Mesendoderm (in vitro differentiated cells): ENCODE measurements around the gene DPM2.

ENCODE experiments used
- DNase-seq: peaks from one replicate; pipeline ENCODE4 v3.0.0; 2013
- H2AK5ac ChIP-seq: 2 replicates; pipeline ENCODE4 v1.6.1; 2013; ENCODE audit warnings: low read length, inconsistent platforms
- H2BK120ac ChIP-seq: 2 replicates; pipeline ENCODE4 v1.6.1; 2013; ENCODE audit warnings: low read depth, mild to moderate bottlenecking, low read length, moderate library complexity, mixed read lengths
- H2BK15ac ChIP-seq: replicated peaks from 2 replicates; pipeline ENCODE4 v1.6.1; 2013; ENCODE audit warnings: low read depth, mild to moderate bottlenecking, moderate library complexity
- H2BK5ac ChIP-seq: 2 replicates; pipeline ENCODE4 v1.6.1; 2013; ENCODE audit warnings: low read length, inconsistent platforms
- H3K18ac ChIP-seq: 2 replicates; pipeline ENCODE4 v1.6.1; 2013; ENCODE audit warnings: mild to moderate bottlenecking, low read length, mixed read lengths
- H3K23ac ChIP-seq: one replicate; pipeline ENCODE4 v1.6.1; 2013; ENCODE audit warnings: low read length
- H3K27ac ChIP-seq: 2 replicates; pipeline ENCODE4 v1.5.1; 2013; ENCODE audit warnings: low read depth, mild to moderate bottlenecking, inconsistent platforms, low read length, moderate library complexity
- H3K27me3 ChIP-seq: 2 replicates; pipeline ENCODE4 v1.6.1; 2013; ENCODE audit warnings: low read length, control low read depth, mild to moderate bottlenecking, inconsistent platforms; ENCODE audit not compliant: insufficient read depth, poor library complexity
- H3K36me3 ChIP-seq: 2 replicates; pipeline ENCODE4 v1.6.1; 2013; ENCODE audit warnings: low read length, inconsistent platforms; ENCODE audit not compliant: control insufficient read depth, insufficient read depth
- H3K4ac ChIP-seq: one replicate; pipeline ENCODE4 v1.6.1; 2013; ENCODE audit warnings: low read depth, mild to moderate bottlenecking, low read length, moderate library complexity
- H3K4me1 ChIP-seq: 2 replicates; pipeline ENCODE4 v1.6.1; 2013; ENCODE audit warnings: low read depth, low read length, inconsistent platforms; ENCODE audit not compliant: control insufficient read depth
- H3K4me2 ChIP-seq: 2 replicates; pipeline ENCODE4 v1.6.1; 2013; ENCODE audit warnings: low read length
- H3K4me3 ChIP-seq: 2 replicates; pipeline ENCODE4 v1.5.1; 2013; ENCODE audit warnings: mild to moderate bottlenecking, low read length
- H3K56ac ChIP-seq: one replicate; pipeline ENCODE4 v1.6.1; 2013; ENCODE audit warnings: low read length
- H3K79me1 ChIP-seq: 2 replicates; pipeline ENCODE4 v1.6.1; 2013; ENCODE audit warnings: low read length, inconsistent platforms
- H3K79me2 ChIP-seq: 2 replicates; pipeline ENCODE4 v1.6.1; 2013; ENCODE audit warnings: mild to moderate bottlenecking, low read length; ENCODE audit not compliant: control insufficient read depth, insufficient read depth
- H3K9ac ChIP-seq: 2 replicates; pipeline ENCODE4 v1.6.1; 2013; ENCODE audit warnings: low read length, inconsistent platforms
- H4K5ac ChIP-seq: one replicate; pipeline ENCODE4 v1.6.1; 2013; ENCODE audit warnings: low read length
- H4K8ac ChIP-seq: one replicate; pipeline ENCODE4 v1.6.1; 2013; ENCODE audit warnings: low read depth, mild to moderate bottlenecking, control low read depth, low read length, moderate library complexity
- WGBS: extraction: QIAGEN DNeasy Blood & Tissue Kit; methylation state at CpG from one replicate; pipeline ENCODE4 v1.1.7; 2013; ENCODE audit warnings: low lambda C conversion rate, missing lambda C conversion rate; ENCODE audit not compliant: insufficient coverage; ENCODE audit errors: extremely low coverage; 5-methylcytosine and 5-hydroxymethylcytosine counted together

Gene DPM2

DNA sequence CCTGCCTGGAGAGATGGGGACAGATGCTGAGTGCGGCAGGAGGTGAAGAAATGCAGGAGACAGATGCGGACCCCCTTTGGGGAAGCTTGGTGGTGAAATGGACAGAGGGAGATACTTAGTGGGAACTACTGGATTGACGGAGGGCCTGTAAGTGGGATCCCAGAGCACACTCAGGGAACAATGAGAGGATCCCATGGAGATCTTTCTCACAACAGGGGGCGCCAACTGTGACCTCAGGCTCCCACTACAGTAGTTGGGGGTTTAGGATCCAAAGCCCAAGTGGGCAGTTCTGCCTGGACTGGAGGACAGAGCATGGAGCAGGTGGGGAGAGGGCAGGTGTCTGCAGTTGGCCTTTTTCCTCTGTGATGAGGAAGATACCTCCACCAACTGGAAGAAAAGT, 3.4 kb downstream of the DPM2 start:
- Histone ChIP-seq H3K23ac (no peak overlapping the region), H3K27ac (no peak overlapping the region), H4K5ac (no peak overlapping the region), H3K4me2 (no peak overlapping the region), H3K79me2 (peaks cover 8% of the 10 kb centered on the region), H2BK5ac (no peak overlapping the region), H3K56ac (no peak overlapping the region), H3K36me3 (peaks cover 2% of the 10 kb centered on the region), H3K4me3 (no peak overlapping the region), H3K4me1 (peaks cover 12% of the 10 kb centered on the region), H3K4ac (no peak overlapping the region), H2AK5ac (no peak overlapping the region), H3K9ac (no peak overlapping the region), H2BK15ac (no peak overlapping the region), H3K18ac (no peak overlapping the region), H4K8ac (no peak overlapping the region), H2BK120ac (no peak overlapping the region), H3K79me1 (peaks cover 19% of the 10 kb centered on the region), H3K27me3 (no peaks in the 10 kb centered on the region)
- no CpG with 5 or more reads among the region's 4 CpGs for WGBS
- DNase-seq, result no peak

DNA sequence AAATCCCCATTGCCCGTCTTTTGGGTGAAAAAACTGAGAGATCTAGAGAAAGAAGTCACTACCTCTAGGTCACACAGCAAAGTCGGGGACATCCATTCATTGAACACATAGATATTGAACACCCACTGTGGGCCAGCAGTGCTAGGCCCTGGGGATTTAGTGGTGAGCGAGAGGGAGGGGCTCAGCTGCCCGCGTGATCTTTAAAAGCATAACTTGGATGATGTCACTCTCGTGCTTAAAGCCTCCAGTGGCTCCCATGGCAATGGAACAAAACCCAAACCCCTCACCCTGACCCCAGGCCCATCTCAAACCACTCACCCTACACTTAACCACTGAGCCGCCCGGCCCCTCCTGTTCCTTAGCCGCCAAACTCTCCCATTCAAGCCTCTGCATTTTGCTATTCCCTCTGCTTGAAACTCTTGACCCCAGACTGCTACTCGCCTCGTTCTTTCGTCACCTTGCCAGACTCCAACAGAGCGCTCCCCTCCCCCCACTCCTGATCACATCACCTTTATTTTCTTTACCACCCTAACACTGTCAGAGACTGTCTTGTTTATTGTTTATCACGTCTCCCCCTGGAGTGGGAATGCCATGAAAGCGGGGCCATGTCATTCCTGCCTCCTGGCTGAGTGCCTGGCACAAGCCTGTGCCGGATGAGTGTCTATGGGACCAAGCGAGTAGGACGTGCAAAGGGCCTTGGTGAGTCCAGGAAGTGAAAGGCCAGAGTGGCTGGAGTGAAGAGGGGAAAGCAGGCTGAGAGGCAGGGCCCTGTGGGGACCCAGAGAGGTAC, 6.4 kb downstream of the DPM2 start:
- Histone ChIP-seq H3K23ac (no peak overlapping the region), H4K8ac (no peak overlapping the region), H3K9ac (peak overlapping the region; percentile 62), H3K4ac (no peak overlapping the region), H3K4me3 (no peak overlapping the region), H3K4me1 (peaks cover 9% of the 10 kb centered on the region), H4K5ac (no peak overlapping the region), H3K36me3 (peaks cover 2% of the 10 kb centered on the region), H2BK15ac (no peak overlapping the region), H3K79me1 (peaks cover 9% of the 10 kb centered on the region), H3K27me3 (no peaks in the 10 kb centered on the region), H2AK5ac (no peak overlapping the region), H3K27ac (no peak overlapping the region), H3K4me2 (peak overlapping the region; percentile 60), H2BK5ac (no peak overlapping the region), H3K56ac (peak overlapping the region; percentile 67), H3K18ac (no peak overlapping the region), H3K79me2 (peaks cover 4% of the 10 kb centered on the region), H2BK120ac (no peak overlapping the region)
- WGBS, result no CpG with 5 or more reads among the region's 18 CpGs
- peak; percentile 78 for DNase-seq

DNA sequence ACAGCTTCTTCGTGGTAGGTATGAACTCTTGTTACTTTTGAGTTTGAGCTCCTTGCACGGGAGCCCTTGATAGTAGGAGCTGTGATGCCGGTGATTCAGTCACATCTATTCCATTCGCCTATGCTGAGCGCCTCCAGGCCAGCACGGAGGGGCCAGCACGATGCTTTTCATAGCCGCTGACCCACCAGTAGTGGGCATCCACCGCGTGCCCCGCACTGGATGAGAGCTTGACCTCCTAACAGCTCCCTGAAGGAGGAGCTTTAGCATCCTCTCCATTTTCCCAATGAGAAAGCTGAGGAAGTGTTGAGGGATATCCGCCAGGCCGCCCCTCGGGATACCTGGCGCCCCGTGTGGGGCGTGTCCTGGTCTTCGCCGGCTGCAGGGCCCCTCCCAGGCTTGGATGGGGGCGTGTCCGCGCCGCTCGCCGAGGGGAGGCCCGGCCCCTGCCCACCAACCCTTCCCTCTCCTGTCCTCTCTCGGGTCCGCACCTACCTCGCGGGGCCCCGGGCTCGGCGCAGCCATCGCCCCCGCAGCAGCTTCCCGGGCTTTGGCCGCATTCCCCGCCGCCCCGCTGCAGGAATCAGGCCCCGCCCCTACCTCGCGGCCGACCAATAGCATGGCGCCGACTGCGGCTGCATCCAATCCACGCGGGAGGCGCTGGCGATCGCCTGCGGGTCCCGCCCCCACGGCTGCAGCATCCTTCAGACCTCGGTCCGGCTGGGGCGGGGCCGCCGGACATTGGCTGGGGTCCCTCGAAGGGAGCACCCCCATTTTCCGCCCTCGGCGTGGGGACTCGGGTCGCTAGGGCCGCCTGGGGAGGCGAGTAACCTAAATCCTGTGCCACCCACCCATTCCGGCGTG, 7.2 kb downstream of the DPM2 start, which contains the start of gene PIP5KL1:
PIP5KL1 (minus strand) TSS at position 547 of the 861 bp plus-strand sequence; CDS start at position 522, 25 bp downstream.
- no peaks in the 10 kb centered on the region for H3K79me2 ChIP-seq
- no peaks in the 10 kb centered on the region for H3K36me3 ChIP-seq
- no peak within 1 kb of the TSS for H4K8ac ChIP-seq
- H3K4me2 ChIP-seq, result peak within 1 kb of the TSS; percentile 60
- no peak within 1 kb of the TSS for H3K23ac ChIP-seq
- peak; percentile 92 for DNase-seq
- H3K27ac ChIP-seq, result no peak within 1 kb of the TSS
- no peak within 1 kb of the TSS for H2AK5ac ChIP-seq
- peaks cover 9% of the 10 kb centered on the region for H3K4me1 ChIP-seq
- no CpG with 5 or more reads among the region's 70 CpGs for WGBS
- no peak within 1 kb of the TSS for H4K5ac ChIP-seq
- peaks cover 2% of the 10 kb centered on the region for H3K79me1 ChIP-seq
- no peak within 1 kb of the TSS for H2BK15ac ChIP-seq
- no peak within 1 kb of the TSS for H2BK5ac ChIP-seq
- H2BK120ac ChIP-seq, result no peak within 1 kb of the TSS
- no peak within 1 kb of the TSS for H3K18ac ChIP-seq
- H3K27me3 ChIP-seq, result no peaks in the 10 kb centered on the region
- peak within 1 kb of the TSS; percentile 46 for H3K4me3 ChIP-seq
- no peak within 1 kb of the TSS for H3K4ac ChIP-seq
- H3K9ac ChIP-seq, result peak within 1 kb of the TSS; percentile 62
- peak within 1 kb of the TSS; percentile 67 for H3K56ac ChIP-seq

DNA sequence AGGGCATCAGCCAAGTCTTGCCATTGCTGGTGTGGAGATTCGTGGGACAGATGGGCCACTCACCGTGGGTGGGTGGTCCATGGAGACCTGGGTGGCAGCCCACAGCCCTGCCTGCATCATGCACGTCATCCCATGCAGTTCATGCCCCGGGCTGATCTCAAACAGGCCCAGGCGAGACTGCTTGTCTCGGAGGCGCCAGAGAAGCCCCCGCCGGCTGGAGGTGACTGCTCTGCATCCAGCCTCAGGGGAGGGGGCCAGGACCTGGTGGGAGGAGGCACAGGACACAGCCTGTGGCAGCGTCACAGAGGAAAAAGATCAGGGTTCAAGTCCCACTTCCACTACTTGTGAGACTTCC, 8.1 kb downstream of the DPM2 start:
- Histone ChIP-seq H3K9ac (no peak overlapping the region), H4K5ac (no peak overlapping the region), H3K4me2 (no peak overlapping the region), H3K4ac (no peak overlapping the region), H2BK15ac (no peak overlapping the region), H3K18ac (no peak overlapping the region), H3K27ac (no peak overlapping the region), H3K79me1 (no peaks in the 10 kb centered on the region), H3K4me1 (peaks cover 9% of the 10 kb centered on the region), H2AK5ac (no peak overlapping the region), H3K79me2 (no peaks in the 10 kb centered on the region), H3K36me3 (no peaks in the 10 kb centered on the region), H3K56ac (no peak overlapping the region), H3K27me3 (no peaks in the 10 kb centered on the region), H3K23ac (no peak overlapping the region), H4K8ac (no peak overlapping the region), H3K4me3 (no peak overlapping the region), H2BK5ac (no peak overlapping the region), H2BK120ac (no peak overlapping the region)
- DNase-seq, result no peak
- no CpG with 5 or more reads among the region's 10 CpGs for WGBS

DNA sequence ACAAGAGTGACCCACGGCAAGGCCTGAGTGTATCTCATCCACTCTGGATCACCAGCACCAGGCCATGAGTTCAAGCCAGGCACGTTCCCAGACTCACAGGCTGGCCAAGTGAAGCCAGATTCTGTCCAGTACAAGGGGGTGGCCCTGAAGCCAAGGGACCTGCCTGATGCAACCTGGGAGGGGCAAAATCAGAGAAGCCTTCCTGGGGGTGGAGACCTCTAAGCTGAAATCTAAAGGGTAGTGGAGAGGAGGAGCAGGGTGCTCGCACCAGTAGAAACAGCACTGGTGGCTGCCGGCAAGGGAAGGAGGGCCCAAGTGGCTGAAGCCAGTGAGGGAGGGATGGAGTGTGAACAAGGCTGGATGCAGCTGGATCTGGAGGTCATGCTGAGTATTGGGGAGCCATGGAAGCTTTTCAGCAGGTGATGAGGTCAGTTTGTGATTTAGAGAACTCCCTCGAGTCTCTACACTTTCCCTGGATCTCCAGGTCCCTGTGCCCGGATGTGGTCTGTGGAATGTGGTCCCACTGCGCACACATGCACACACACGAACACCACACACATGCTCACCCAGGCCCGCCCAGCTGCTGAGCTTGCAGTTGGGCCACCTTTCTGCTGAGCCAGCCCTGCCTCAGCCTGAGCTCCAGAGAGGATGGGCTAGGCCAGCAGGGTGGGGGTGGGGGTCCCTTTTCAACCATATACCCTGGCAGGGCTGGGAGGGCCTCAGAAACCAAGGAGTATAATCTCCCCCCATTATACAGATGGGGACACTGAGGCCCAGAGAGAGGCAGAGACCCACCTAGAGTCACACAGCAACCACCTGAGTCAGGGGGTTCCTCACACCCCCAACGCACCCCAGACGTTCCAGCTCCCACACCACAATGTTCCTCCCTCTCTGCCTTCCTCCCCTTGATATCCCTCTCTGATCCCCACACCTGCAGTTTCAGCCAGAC, 8.7 kb downstream of the DPM2 start:
- no peak for DNase-seq
- Histone ChIP-seq H3K27me3 (no peaks in the 10 kb centered on the region), H2BK5ac (no peak overlapping the region), H3K27ac (no peak overlapping the region), H4K5ac (no peak overlapping the region), H3K79me1 (no peaks in the 10 kb centered on the region), H3K36me3 (no peaks in the 10 kb centered on the region), H3K18ac (no peak overlapping the region), H2AK5ac (no peak overlapping the region), H3K79me2 (no peaks in the 10 kb centered on the region), H3K4me2 (no peak overlapping the region), H3K56ac (peak overlapping the region; percentile 67), H3K23ac (no peak overlapping the region), H3K4ac (no peak overlapping the region), H3K9ac (no peak overlapping the region), H4K8ac (no peak overlapping the region), H3K4me3 (no peak overlapping the region), H3K4me1 (peaks cover 9% of the 10 kb centered on the region), H2BK15ac (no peak overlapping the region), H2BK120ac (no peak overlapping the region)
- no CpG with 5 or more reads among the region's 11 CpGs for WGBS
